Gastroesophageal sphincter (tissue), 4 donors: Measurements from ENCODE around the gene MATN1. TPM values are rescaled to one million over a fixed set of nuclear protein-coding genes. Genes with fewer than 3 reads are reported as not detected.
"Not testable (repeated sequence)": the region's sequence is repeated elsewhere in the genome, so short reads cannot be mapped to it uniquely, and the experiment has no call there.

Source experiments
- ATAC-seq: fragments of 150-250 bp; one replicate; pipeline ENCODE4 v1.9.1; 2016; ENCODE audit warnings: mild to moderate bottlenecking, moderate library complexity
- H3K27ac ChIP-seq, 4 donors: fragments of 200-600 bp; sonication (generic) in 3 of 4; 1 replicate in 3 of 4; 2 replicates in 1 of 4; pipeline ENCODE4 v1.5.1; 2016 to 2019
- H3K27me3 ChIP-seq: fragments of 200-600 bp; sonication (generic); one replicate; pipeline ENCODE4 v1.5.1; 2019
- H3K36me3 ChIP-seq, 2 donors: fragments of 200-600 bp; sonication (generic); one replicate each; pipeline ENCODE4 v1.5.1; 2019; ENCODE audit warnings: control low read depth in 1 of 2
- H3K4me1 ChIP-seq, 3 donors: fragments of 200-600 bp; sonication (generic); 1 replicate in 2 of 3; 2 replicates in 1 of 3; pipeline ENCODE4 v1.5.1; 2016 to 2019; ENCODE audit warnings: control low read depth in 2 of 3
- H3K4me3 ChIP-seq, 2 donors: fragments of 200-600 bp; sonication (generic); one replicate each; pipeline ENCODE4 v1.5.1; 2019; ENCODE audit warnings: mild to moderate bottlenecking in 1 of 2, moderate library complexity in 1 of 2
- H3K9me3 ChIP-seq, 3 donors: fragments of 200-600 bp; sonication (generic); one replicate each; pipeline ENCODE4 v1.5.1; 2017 to 2019; ENCODE audit warnings: control low read depth in 2 of 3
- EP300 ChIP-seq: sonication (generic); formaldehyde crosslinking; IDR thresholded peaks from one replicate; pipeline ENCODE4 v1.6.1; 2017; ENCODE audit warnings: antibody characterized with exemption, mild to moderate bottlenecking
- POLR2A ChIP-seq, 2 donors: fragments of 450-650 bp; IDR thresholded peaks; one replicate each; pipeline ENCODE4 v1.6.1; 2017; ENCODE audit warnings: antibody characterized with exemption in 2 of 2, mild to moderate bottlenecking in 2 of 2, moderate library complexity in 1 of 2
- POLR2AphosphoS5 ChIP-seq: sonication (generic); formaldehyde crosslinking; IDR thresholded peaks from one replicate; pipeline ENCODE4 v1.6.1; 2017; ENCODE audit warnings: antibody characterized with exemption
- WGBS, 2 donors: methylation state at CpG; one replicate each; pipeline ENCODE4 v1.1.5; 2018; ENCODE audit warnings: low coverage in 1 of 2; 5-methylcytosine and 5-hydroxymethylcytosine counted together
- total RNA-seq, 4 donors: library from RNA; depleted of rRNA; stranded (reverse); fragments of >200 nt; gene quantifications; one replicate each; pipeline ENCODE4 v1.1.0, GENCODE V29; 2016
- TF ChIP-seq, protein P1 (sequence below), 4 experiments: fragments of 200-600 bp in 2 of 4; fragments of 450-650 bp in 2 of 4; sonication (generic) in 1 of 4; IDR thresholded peaks; one replicate each; pipeline ENCODE4 v1.5.1; 2017 to 2019; ENCODE audit warnings: antibody characterized with exemption in 4 of 4, mild to moderate bottlenecking in 2 of 4, moderate library complexity in 2 of 4

Gene MATN1
- total RNA-seq, 4 donors from 2014 or later, result not detected

GRCh38 chr1:30768159-30768829 lies 44.9 kb upstream of the MATN1 start:
- ATAC-seq, result peak; percentile 7
- WGBS, 2 donors, result 77 to 85% methylated on average over 3 to 5 of the region's 9 CpGs
- Histone ChIP-seq H3K9me3 (no peaks in the 10 kb centered on the region), H3K36me3 (no peaks in the 10 kb centered on the region), H3K27me3 (peaks cover 9% of the 10 kb centered on the region), H3K4me1 (peaks cover 0 to 8% (median 0%) of the 10 kb centered on the region in 3 donors), H3K27ac (no peak overlapping the region), H3K4me3 (no peak overlapping the region)
- TF ChIP-seq POLR2A (IDR thresholded peaks at IDR 0.05) (no peak), POLR2AphosphoS5 (no peak), EP300 (no peak)
- TF ChIP-seq, protein P1, sequence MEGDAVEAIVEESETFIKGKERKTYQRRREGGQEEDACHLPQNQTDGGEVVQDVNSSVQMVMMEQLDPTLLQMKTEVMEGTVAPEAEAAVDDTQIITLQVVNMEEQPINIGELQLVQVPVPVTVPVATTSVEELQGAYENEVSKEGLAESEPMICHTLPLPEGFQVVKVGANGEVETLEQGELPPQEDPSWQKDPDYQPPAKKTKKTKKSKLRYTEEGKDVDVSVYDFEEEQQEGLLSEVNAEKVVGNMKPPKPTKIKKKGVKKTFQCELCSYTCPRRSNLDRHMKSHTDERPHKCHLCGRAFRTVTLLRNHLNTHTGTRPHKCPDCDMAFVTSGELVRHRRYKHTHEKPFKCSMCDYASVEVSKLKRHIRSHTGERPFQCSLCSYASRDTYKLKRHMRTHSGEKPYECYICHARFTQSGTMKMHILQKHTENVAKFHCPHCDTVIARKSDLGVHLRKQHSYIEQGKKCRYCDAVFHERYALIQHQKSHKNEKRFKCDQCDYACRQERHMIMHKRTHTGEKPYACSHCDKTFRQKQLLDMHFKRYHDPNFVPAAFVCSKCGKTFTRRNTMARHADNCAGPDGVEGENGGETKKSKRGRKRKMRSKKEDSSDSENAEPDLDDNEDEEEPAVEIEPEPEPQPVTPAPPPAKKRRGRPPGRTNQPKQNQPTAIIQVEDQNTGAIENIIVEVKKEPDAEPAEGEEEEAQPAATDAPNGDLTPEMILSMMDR (IDR thresholded peaks at IDR 0.05), result no peak

DNA sequence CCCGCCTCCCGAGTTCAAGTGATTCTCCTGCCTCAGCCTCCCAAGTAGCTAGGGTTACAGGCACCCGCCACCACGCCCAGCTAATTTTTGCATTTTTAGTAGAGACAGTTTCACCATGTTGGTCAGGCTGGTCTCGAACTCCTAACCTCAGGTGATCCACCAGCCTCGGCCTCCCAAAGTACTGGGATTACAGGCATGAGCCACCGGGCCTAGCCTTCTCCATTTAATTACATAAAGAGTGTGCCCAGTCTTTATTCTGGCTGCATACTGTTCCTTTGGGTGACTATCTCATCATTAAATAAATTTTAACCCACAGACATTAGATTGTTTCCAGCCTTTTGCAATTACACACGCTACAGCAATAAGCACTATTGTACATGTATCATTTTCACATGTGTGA lies 43.6 kb upstream of the MATN1 start:
- 85 to 93% methylated on average over 5 to 7 of the region's 8 CpGs for WGBS, 2 donors

GRCh38 chr1:30765556-30766434 lies 42.4 kb upstream of the MATN1 start:
- H3K27ac ChIP-seq, result no peak overlapping the region
- no peaks in the 10 kb centered on the region for H3K27me3 ChIP-seq
- no peak for ATAC-seq
- H3K4me3 ChIP-seq, result no peak overlapping the region
- H3K9me3 ChIP-seq, result no peaks in the 10 kb centered on the region
- no peaks in the 10 kb centered on the region for H3K36me3 ChIP-seq
- no peak for TF ChIP-seq POLR2A (IDR thresholded peaks at IDR 0.05)
- TF ChIP-seq POLR2AphosphoS5, result no peak
- peaks cover 0 to 17% (median 0%) of the 10 kb centered on the region in 3 donors for H3K4me1 ChIP-seq
- 77 to 81% methylated on average over 4 to 6 of the region's 15 CpGs for WGBS, 2 donors

More for the DNA sequence above, 43.6 kb upstream of the MATN1 start:
- H3K36me3 ChIP-seq, H3K4me3 ChIP-seq, H3K27ac ChIP-seq, H3K9me3 ChIP-seq, ATAC-seq, H3K27me3 ChIP-seq: not testable (repeated sequence)
- H3K4me1 ChIP-seq, result peaks cover 0 to 13% (median 0%) of the 10 kb centered on the region in 3 donors

- 97 to 100% methylated on average over 3 to 7 of the region's 18 CpGs for WGBS, 2 donors
These were observed 41.7 kb upstream of the MATN1 start for GRCh38 chr1:30764939-30765555.

GRCh38 chr1:30764396-30764795 lies 41.0 kb upstream of the MATN1 start:
- Histone ChIP-seq H3K27me3 (no peaks in the 10 kb centered on the region), H3K36me3 (no peaks in the 10 kb centered on the region), H3K4me3 (no peak overlapping the region), H3K4me1 (peaks cover 0 to 17% (median 0%) of the 10 kb centered on the region in 3 donors), H3K27ac (no peak overlapping the region), H3K9me3 (no peaks in the 10 kb centered on the region)
- TF ChIP-seq, protein P1 (IDR thresholded peaks at IDR 0.05), result no peak
- ATAC-seq, result no peak
- WGBS, 2 donors, result 82 to 93% methylated on average over 2 to 3 of the region's 5 CpGs

More at GRCh38 chr1:30764939-30765555, 41.7 kb upstream of the MATN1 start:
- Histone ChIP-seq H3K27ac (no peak overlapping the region), H3K4me3 (no peak overlapping the region), H3K27me3 (no peaks in the 10 kb centered on the region), H3K36me3 (no peaks in the 10 kb centered on the region), H3K4me1 (peaks cover 0 to 17% (median 0%) of the 10 kb centered on the region in 3 donors), H3K9me3 (no peaks in the 10 kb centered on the region)
- ATAC-seq, result no peak
- TF ChIP-seq, protein P1 (IDR thresholded peaks at IDR 0.05), result no peak
